SK-N-MC (cell line): Measurements from ENCODE around the gene ZNF326.

Source experiments
- EZH2 ChIP-seq: fragments of 200-600 bp; sonication (generic); IDR thresholded peaks from one replicate; pipeline ENCODE4 v1.6.1; 2017; ENCODE audit warnings: antibody characterized with exemption
- FOXP2 ChIP-seq: optimal IDR thresholded peaks from 2 replicates; pipeline ENCODE3; 2011; ENCODE audit warnings: mild to moderate bottlenecking, moderate library complexity; ENCODE audit not compliant: insufficient read depth; ENCODE audit errors: extremely low read length, control extremely low read depth

- TF ChIP-seq FOXP2: no peak
- TF ChIP-seq EZH2: no peak
Observed at GRCh38 chr1:90043586-90043985, 48.7 kb downstream of the ZNF326 start.
